Left renal cortex interstitium (tissue), 4 donors: ENCODE results near the gene PDCL2. TPM values are rescaled to one million over a fixed set of nuclear protein-coding genes. Genes with fewer than 3 reads are reported as not detected.
"Not testable (repeated sequence)": the region's sequence is repeated elsewhere in the genome, so short reads cannot be mapped to it uniquely, and the experiment has no call there.

Experiments used
- DNase-seq, 4 donors: peaks; one replicate each; pipeline ENCODE4 v3.0.0-alpha.2; 2013; ENCODE audit warnings: low read depth in 4 of 4, low spot score in 2 of 4, missing footprints in 1 of 4
- polyA plus RNA-seq, 4 donors: library from polyadenylated mRNA; unstranded; fragments of 120-200 nt; gene quantifications; one replicate each; pipeline ENCODE4 v1.2.1, GENCODE V29; 2013; ENCODE audit not compliant: insufficient read length in 4 of 4

The PDCL2 gene
- polyA plus RNA-seq, 4 donors, result 0.17 to 0.19 TPM; not detected in 2

DNA sequence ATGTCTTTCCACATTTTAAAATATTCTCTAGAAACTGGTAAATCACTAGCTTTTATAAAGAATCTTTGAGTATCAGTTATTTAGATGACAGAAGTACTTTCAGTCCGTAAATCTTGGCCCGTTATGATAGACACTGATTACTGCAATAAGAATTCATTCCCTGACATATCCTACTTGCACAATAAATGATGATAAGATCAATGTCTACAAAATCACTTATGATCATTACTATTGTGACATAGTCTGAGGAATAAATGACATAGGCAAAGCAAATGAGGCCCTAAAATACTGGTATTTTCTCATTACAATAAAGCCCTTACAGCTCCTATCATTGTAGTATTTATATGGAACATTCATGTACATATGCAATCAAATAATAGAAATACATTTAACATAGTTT is 6.6 kb upstream of the PDCL2 start:
- DNase-seq, result no peak

GRCh38 chr4:55588160-55588559 is 3.9 kb downstream of the PDCL2 start:
- no peak for DNase-seq

DNA sequence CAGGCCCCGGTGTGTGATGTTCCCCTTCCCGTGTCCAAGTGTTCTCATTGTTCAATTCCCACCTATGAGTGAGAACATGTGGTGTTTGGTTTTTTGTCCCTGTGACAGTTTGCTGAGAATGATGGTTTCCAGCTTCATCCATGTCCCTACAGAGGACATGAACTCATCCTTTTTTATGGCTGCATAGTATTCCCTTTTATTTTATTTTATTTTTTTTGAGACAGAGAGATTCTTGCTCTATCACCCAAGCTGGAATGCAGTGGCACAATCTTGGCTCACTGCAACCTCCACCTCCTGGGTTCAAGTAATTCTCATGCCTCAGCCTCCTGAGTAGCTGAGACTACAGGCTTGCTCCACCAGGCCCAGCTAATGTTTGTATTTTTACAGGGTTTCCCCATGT is 9.3 kb downstream of the PDCL2 start:
- DNase-seq, result not testable (repeated sequence)

DNA sequence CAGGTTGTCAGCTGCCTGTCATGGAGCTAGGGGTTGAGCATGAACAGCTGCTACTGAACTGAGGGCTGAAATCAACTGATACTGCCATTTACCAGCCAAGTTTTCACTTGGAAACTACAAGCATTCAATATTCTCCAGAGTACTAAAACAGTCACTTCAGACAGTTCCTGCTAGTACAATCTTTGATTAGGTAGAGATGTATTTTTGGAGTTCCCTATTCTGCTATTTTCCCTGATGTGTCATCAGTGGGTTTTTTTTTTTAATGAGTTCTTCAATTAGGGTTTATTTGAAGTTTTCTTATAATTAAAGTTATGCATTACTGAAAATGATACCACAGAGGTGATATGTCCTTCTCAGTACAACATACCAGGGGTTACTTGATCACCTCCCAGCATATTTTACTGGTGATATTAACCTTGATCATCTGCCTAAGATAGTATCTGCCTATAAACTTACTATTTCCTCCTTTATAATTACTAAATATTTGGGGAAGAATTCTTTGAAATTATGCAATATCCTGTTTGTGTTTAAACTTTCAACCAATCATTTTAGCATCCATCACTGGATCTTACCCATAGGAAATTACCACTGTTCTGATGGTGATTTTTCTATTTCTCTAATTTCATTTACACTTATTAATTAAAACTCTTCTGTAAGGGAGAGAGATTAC is 13.6 kb downstream of the PDCL2 start:
- DNase-seq, result no peak

DNA sequence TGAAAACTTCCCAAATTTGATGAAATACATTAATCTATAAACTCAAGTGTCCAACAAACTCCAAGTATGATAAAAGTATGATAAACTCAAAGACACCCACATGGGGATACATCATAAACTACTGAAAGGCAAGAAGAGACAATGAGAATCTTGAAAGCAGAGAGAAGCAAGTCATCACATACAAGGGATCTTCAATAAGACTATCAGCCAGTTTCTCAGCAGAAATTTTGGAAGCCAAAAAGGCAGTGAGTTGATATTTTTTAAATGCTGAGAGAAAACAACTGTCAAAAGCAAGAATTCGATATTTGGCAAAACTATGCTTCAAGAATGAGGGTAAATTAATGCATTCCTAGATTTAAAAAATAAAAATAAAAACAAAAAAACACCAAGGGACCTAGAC is 16.5 kb downstream of the PDCL2 start:
- DNase-seq, result no peak

DNA sequence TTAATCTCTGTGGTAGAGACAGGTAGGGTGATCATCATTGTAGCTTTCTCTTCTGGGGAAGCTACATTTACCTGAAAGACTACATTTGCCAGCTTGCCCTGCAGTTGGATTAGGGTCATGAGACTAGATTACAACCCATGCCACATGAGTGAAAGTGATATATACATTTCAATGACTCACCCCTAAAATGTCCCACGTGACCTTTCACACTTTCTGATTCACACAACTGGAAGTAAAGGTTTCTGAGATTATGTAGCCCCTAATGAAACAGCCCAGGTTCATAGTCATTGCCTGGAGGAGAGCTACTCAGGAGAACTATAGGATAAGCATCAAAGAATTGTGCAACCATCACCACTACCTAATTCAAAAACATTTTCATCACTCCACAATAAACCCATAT is 17.8 kb downstream of the PDCL2 start:
- DNase-seq, result no peak

DNA sequence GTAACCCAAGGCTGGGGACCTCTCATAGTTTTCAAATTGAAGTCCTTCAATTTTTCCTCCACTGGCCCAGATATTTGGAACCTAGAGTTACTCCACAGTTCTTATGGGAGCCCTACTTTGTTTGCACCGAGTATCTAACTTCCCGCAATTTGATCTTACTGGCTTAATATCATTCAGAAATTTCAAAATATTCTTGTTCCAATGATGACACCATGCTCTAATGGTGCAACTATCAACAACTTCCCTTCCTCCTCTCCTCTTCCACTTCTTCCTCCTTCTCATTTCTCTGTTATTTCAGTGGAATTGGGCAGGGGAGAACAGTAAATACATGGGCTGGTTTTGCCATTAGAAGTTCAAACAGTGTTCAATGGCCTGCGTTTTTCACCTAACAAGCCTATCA is 20.2 kb downstream of the PDCL2 start:
- DNase-seq, result no peak

- no peak for DNase-seq
Measured at GRCh38 chr4:55568905-55569504, 23.0 kb downstream of the PDCL2 start.

GRCh38 chr4:55561889-55562288 is 30.2 kb downstream of the PDCL2 start:
- DNase-seq, result no peak

GRCh38 chr4:55560096-55560495 is 31.9 kb downstream of the PDCL2 start:
- no peak for DNase-seq

DNA sequence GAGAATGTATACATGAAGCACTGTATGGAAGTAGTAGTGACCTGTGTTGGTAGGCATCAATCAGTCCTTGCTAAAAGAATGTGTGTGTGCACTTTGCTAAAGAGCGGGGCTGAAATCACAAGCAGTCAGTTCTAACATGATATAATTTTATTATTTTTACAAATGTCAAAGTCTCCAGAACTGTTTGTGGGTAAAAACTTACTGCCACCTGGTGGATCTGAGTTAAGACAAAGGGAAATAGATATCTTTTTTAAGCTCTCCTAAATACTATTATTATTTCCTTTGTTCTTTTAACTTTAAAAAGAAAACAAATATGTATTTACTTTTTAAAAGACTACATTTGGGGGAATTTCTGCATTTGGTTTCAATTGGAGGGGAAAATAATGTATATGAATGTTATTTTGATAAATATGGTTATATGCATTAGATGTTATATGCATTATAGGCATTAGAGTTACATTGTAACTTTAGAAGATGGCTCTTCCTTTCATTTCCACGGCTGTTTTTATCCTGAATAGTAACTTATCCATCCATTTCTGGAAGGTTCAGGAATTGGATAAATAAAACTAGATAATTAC is 37.5 kb downstream of the PDCL2 start:
- DNase-seq, result no peak

GRCh38 chr4:55553441-55554201 is 38.4 kb downstream of the PDCL2 start:
- no peak for DNase-seq

- not testable (repeated sequence) for DNase-seq
Measured at GRCh38 chr4:55551964-55552363, 40.1 kb downstream of the PDCL2 start.

DNA sequence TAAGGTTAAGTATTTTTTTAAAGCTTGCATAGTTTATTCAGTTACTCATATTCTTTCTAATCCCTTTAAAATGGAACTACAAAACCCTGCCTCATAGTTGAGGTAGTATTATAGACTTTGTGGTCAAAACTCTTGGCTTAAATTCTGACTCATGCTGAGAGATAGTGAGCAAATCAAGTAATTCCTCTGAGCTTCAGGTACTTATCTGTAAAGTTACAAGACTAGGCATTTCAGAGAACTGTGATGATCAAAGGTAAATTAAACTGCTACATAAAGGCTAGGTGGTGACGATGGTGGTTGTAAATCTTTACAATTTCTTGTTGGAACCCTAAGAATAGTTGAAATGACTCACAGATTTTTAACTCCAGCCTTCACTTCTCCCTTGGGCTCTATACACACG is 42.2 kb downstream of the PDCL2 start:
- DNase-seq, result no peak

GRCh38 chr4:55547918-55548317 is 44.1 kb downstream of the PDCL2 start:
- DNase-seq, result no peak

DNA sequence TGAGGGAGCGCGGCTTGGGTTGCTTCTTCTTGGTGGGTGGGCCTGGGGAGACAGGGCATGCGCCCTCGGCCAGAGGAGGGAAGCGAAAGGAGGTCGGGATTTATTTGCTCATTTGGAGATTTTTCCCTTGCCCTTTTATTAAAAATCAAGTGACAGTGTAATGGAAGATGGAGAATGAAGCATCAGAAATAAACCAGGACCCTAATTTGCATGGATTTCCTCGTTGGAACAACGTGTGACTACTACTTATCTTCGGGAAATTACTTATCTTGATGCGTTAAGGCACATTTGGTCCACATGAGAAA is 44.6 kb downstream of the PDCL2 start:
- peak in 1 of 4 donors; percentile 28 for DNase-seq

DNA sequence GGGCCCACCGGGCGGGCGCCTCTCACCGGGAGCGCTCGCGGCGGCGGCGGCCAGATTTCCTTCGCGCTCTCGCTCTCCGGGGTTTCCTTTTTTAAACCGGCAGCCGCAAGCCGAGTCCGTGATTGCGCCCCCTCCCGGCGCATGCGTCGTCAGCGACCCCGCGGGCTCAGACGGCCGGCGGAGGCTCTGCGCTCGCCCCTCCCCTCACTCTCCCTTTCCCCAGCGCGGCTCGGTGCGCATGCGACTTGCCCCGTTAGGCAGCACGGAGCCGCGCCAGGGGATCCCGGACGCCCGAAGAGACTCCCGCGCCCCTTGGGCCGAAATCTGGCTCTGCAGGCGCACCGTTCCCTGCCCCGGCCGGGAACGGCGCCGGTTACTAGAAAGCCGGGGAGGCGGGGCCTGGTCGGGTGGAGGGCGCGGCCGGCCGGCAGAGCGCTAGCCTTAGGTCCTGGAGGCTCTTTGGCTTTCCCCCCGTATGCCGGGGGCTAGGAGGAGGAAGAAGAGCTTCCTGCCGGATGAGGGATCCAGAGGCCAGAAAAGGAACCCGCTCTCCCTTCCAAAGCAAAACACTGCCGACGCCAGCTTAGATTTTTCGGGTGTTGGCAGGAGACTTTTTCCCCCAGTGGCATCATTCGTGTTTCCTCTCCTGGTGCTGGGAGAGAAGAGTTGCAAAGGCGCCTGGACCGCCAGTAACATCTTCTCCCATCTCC is 45.1 kb downstream of the PDCL2 start, which contains the start of gene CLOCK:
CLOCK (minus strand) TSS at position 154 of the 710 bp plus-strand sequence. CDS start 64,124 bp downstream, outside the sequence.
- peak; percentile 77 to 85 (median 83) for DNase-seq

- no peak for DNase-seq
Measured at GRCh38 chr4:55546506-55546755, 45.6 kb downstream of the PDCL2 start.

DNA sequence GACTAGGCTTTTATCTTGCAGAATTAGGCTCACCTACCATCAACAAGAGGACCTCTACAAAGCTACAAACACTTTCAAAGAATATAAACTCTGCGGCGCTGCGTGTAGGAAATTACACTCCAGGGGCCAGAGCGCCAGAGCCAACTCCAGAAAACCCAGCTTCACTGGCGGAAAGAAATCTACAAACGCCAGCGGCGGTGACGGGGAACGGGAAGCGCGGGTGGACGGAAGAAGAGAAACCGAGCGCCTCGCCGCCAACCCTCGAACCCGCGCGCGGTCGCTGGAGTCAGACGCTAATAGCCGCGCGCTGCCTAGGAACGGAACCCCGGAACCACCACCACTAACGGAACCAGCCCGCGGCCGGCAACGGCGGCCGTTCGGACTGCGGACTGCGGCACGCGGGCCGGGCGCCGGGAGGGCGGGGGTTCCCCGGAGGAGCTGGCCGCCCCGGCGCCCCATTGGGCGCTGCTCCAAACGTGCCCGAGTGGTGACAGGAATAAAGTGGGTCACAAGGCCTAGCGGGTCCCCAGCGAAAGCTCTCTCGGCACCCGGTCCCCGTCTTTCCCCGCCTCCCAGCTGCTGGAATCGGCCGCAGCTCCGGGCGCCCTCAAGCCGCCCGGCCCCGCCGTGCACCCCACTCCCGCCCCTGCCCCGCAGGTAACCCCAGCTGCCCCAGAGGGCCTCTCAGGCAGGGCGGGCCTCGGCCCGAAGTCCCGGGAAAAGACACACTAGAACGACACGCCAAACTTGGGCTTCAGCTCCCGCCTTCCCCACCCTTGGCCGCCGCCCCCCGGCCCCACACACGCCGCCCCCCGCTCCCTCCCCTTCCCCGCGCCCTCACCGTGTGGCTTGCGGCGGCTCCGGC is 46.2 kb downstream of the PDCL2 start:
- DNase-seq, result peak; percentile 50 to 62 (median 54)

- DNase-seq, result peak in 1 of 4 donors; percentile 13
Measured at GRCh38 chr4:55545151-55545550, 46.9 kb downstream of the PDCL2 start.
